HG03095 (cell line): Measurements from ENCODE around the gene PGBD5.
A peak's percentile ranks its signal among the peaks of the same experiment; 100 is the strongest.
"Not testable (repeated sequence)": the region's sequence is repeated elsewhere in the genome, so short reads cannot be mapped to it uniquely, and the experiment has no call there.

Source experiments
- ATAC-seq: cut with Tn5 transposase; IDR thresholded peaks from one replicate; pipeline ENCODE4 v1.9.1; 2021; ENCODE audit warnings: moderate library complexity; ENCODE audit not compliant: unreplicated experiment

Gene PGBD5

GRCh38 chr1:230426246-230427093, at the start of gene PGBD5:
Gene PGBD5 (minus strand): TSS chr1:230426332. CDS start chr1:230425928, 404 bp downstream.
- ATAC-seq, result peak; percentile 74

GRCh38 chr1:230474924-230475323, 48.8 kb upstream of the PGBD5 start:
- not testable (repeated sequence) for ATAC-seq

- ATAC-seq, result not testable (repeated sequence)
Measured at GRCh38 chr1:230470750-230471149, 44.6 kb upstream of the PGBD5 start.

- no peak for ATAC-seq
Measured at GRCh38 chr1:230469271-230469670, 43.1 kb upstream of the PGBD5 start.

- ATAC-seq, result no peak
Measured at GRCh38 chr1:230465691-230466090, 39.6 kb upstream of the PGBD5 start.

- ATAC-seq, result no peak
Measured at GRCh38 chr1:230464671-230465070, 38.5 kb upstream of the PGBD5 start.

GRCh38 chr1:230463760-230464159, 37.6 kb upstream of the PGBD5 start:
- ATAC-seq, result no peak

- ATAC-seq, result no peak
Measured at GRCh38 chr1:230463326-230463725, 37.2 kb upstream of the PGBD5 start.

GRCh38 chr1:230459465-230459864, 33.3 kb upstream of the PGBD5 start:
- ATAC-seq, result no peak

GRCh38 chr1:230458509-230458908, 32.4 kb upstream of the PGBD5 start:
- no peak for ATAC-seq

- ATAC-seq, result no peak
Measured at GRCh38 chr1:230456478-230456877, 30.3 kb upstream of the PGBD5 start.

GRCh38 chr1:230455291-230455690, 29.2 kb upstream of the PGBD5 start:
- ATAC-seq, result no peak

- no peak for ATAC-seq
Measured at GRCh38 chr1:230453377-230453776, 27.2 kb upstream of the PGBD5 start.

- no peak for ATAC-seq
Measured at GRCh38 chr1:230441183-230442029, 15.3 kb upstream of the PGBD5 start.

GRCh38 chr1:230435108-230435507, 9.0 kb upstream of the PGBD5 start:
- ATAC-seq, result no peak

- no peak for ATAC-seq
Measured at GRCh38 chr1:230431527-230431926, 5.4 kb upstream of the PGBD5 start.

GRCh38 chr1:230430499-230430898, 4.4 kb upstream of the PGBD5 start:
- ATAC-seq, result no peak

- ATAC-seq, result no peak
Measured at GRCh38 chr1:230429067-230429735, 3.1 kb upstream of the PGBD5 start.

- ATAC-seq, result no peak
Measured at GRCh38 chr1:230427981-230428380, 1.8 kb upstream of the PGBD5 start.

GRCh38 chr1:230427094-230427876, 1.2 kb upstream of the PGBD5 start:
- no peak for ATAC-seq
